ENCODE data around the gene RBM33.

DNA sequence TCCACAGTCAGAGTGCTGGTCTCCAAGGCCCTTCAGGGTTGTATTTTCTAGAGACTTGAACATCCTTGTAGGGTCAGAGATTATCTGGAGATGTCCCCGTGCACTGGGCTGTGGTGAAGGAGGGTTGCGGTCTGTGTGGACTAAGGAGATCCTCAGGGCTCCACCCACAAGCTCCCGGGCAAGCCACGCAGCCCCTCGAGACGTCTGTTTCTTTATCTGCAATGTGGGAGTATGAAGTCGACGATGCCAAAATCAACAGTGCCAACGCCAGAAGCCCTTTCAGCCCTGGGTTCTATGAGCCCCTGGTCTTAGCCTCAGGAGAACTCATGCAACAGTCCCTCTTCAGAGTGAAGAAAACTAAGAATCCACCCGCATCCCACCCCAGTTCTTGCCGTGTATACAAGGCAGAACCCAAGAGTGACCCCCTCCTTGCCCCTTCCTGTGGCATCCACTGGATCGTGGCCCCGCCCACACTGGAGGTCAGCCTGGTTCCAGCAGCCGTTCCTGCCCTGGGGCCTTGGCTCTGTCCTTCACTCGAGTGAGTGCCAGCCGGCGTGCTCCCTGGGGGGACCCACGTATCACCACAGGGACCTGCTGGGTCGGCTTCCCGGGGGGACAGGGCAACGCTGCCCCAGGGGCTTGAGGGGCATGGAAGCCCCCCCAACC, 173.8 kb downstream of the RBM33 start:
- TF ChIP-seq CTBP1 (IDR thresholded peaks at IDR 0.05; ENCODE audit: borderline replicate concordance) (no peak), SP1 (IDR thresholded peaks at IDR 0.05) (no peak), ARNT (IDR thresholded peaks at IDR 0.05) (no peak), FOXM1 (IDR thresholded peaks at IDR 0.05; ENCODE audit: borderline replicate concordance) (no peak), HDGF (IDR thresholded peaks at IDR 0.05; ENCODE audit: borderline replicate concordance) (no peak), BHLHE40 (IDR thresholded peaks at IDR 0.05; ENCODE audit: borderline replicate concordance) (no peak), TARDBP (IDR thresholded peaks at IDR 0.05) (no peak), NFRKB (IDR thresholded peaks at IDR 0.05) (no peak), FOXK2 (IDR thresholded peaks at IDR 0.05) (no peak), SUZ12 (IDR thresholded peaks at IDR 0.05) (no peak)
- TF ChIP-seq, protein P1, sequence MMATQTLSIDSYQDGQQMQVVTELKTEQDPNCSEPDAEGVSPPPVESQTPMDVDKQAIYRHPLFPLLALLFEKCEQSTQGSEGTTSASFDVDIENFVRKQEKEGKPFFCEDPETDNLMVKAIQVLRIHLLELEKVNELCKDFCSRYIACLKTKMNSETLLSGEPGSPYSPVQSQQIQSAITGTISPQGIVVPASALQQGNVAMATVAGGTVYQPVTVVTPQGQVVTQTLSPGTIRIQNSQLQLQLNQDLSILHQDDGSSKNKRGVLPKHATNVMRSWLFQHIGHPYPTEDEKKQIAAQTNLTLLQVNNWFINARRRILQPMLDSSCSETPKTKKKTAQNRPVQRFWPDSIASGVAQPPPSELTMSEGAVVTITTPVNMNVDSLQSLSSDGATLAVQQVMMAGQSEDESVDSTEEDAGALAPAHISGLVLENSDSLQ (IDR thresholded peaks at IDR 0.05), result no peak
